Osteoblast (primary cell): ENCODE measurements around the gene CACTIN. TPM values are rescaled to one million over a fixed set of nuclear protein-coding genes. Genes with fewer than 3 reads are reported as not detected.

ENCODE experiments used
- DNase-seq: peaks from one replicate; pipeline ENCODE4 v3.0.0; 2011; ENCODE audit warnings: low spot score, mixed read lengths; ENCODE audit not compliant: insufficient read length; ENCODE audit errors: missing footprints
- H2AFZ ChIP-seq: 2 replicates; pipeline ENCODE4 v1.6.0; 2011; ENCODE audit warnings: mild to moderate bottlenecking, low read length
- H3K27ac ChIP-seq: 2 replicates; pipeline ENCODE4 v1.5.1; 2011; ENCODE audit warnings: mild to moderate bottlenecking, low read depth, low read length, moderate library complexity
- H3K27me3 ChIP-seq: 2 replicates; pipeline ENCODE4 v1.6.0; 2012; ENCODE audit warnings: mild to moderate bottlenecking, control low read depth, inconsistent platforms, low read length, moderate library complexity; ENCODE audit not compliant: insufficient read depth
- H3K36me3 ChIP-seq: 2 replicates; pipeline ENCODE4 v1.5.1; 2011; ENCODE audit warnings: mild to moderate bottlenecking, low read length, control low read depth, moderate library complexity; ENCODE audit not compliant: insufficient read depth
- H3K4me1 ChIP-seq: 2 replicates; pipeline ENCODE4 v1.5.1; 2011; ENCODE audit warnings: mild to moderate bottlenecking, low read length, control low read depth, moderate library complexity; ENCODE audit not compliant: insufficient read depth
- H3K4me2 ChIP-seq: 2 replicates; pipeline ENCODE4 v1.6.0; 2011; ENCODE audit warnings: mild to moderate bottlenecking, low read length; ENCODE audit not compliant: insufficient read depth
- H3K4me3 ChIP-seq: fragments of 200-600 bp; sonication (generic); 3 replicates; pipeline ENCODE4 v1.5.1; 2012; ENCODE audit warnings: mild to moderate bottlenecking, low read length, inconsistent platforms; ENCODE audit not compliant: insufficient read depth
- H3K79me2 ChIP-seq: 2 replicates; pipeline ENCODE4 v1.6.0; 2012; ENCODE audit warnings: mild to moderate bottlenecking, low read length, control low read depth, inconsistent platforms; ENCODE audit not compliant: insufficient read depth
- H3K9me3 ChIP-seq: 2 replicates; pipeline ENCODE4 v1.5.1; 2011; ENCODE audit warnings: low read depth, low read length, control low read depth
- H4K20me1 ChIP-seq: 2 replicates; pipeline ENCODE4 v1.6.0; 2012; ENCODE audit warnings: mild to moderate bottlenecking, low read length, control low read depth; ENCODE audit not compliant: insufficient read depth
- CTCF ChIP-seq: IDR thresholded peaks from 2 replicates; pipeline ENCODE4 v1.5.1; 2011; ENCODE audit warnings: mild to moderate bottlenecking, low read depth, low read length, moderate library complexity; ENCODE audit errors: extremely low read depth
- total RNA-seq: library from RNA; depleted of rRNA; stranded (reverse); fragments of >200 nt; gene quantifications from 2 replicates; pipeline ENCODE4 v1.2.3, GENCODE V29; 2012

CACTIN gene
- total RNA-seq, 1 donor = 19.9 TPM

- Histone ChIP-seq H3K27me3 (no peaks in the 10 kb centered on the region), H3K9me3 (no peaks in the 10 kb centered on the region), H2AFZ (no peak overlapping the region), H3K79me2 (peaks cover 49% of the 10 kb centered on the region), H3K4me3 (no peak overlapping the region), H4K20me1 (peaks cover 9% of the 10 kb centered on the region), H3K36me3 (no peaks in the 10 kb centered on the region), H3K27ac (no peak overlapping the region), H3K4me2 (no peak overlapping the region), H3K4me1 (peaks cover 15% of the 10 kb centered on the region)
- no peak for TF ChIP-seq CTCF
- DNase-seq = no peak
Measured at GRCh38 chr19:3672993-3673392, 46.4 kb upstream of the CACTIN start.

- peaks cover 11% of the 10 kb centered on the region for H4K20me1 ChIP-seq
- TF ChIP-seq CTCF = no peak
- no peaks in the 10 kb centered on the region for H3K36me3 ChIP-seq
- peaks cover 15% of the 10 kb centered on the region for H3K4me1 ChIP-seq
- no peak for DNase-seq
- H3K4me3 ChIP-seq = no peak overlapping the region
- H3K4me2 ChIP-seq = no peak overlapping the region
- H3K79me2 ChIP-seq = peaks cover 46% of the 10 kb centered on the region
- H3K9me3 ChIP-seq = no peaks in the 10 kb centered on the region
- H2AFZ ChIP-seq = no peak overlapping the region
- no peak overlapping the region for H3K27ac ChIP-seq
- no peaks in the 10 kb centered on the region for H3K27me3 ChIP-seq
Measured at GRCh38 chr19:3672575-3672948, 46.0 kb upstream of the CACTIN start.

GRCh38 chr19:3671680-3672574, 45.3 kb upstream of the CACTIN start:
- Histone ChIP-seq H3K4me2 (no peak overlapping the region), H2AFZ (no peak overlapping the region), H3K4me1 (peaks cover 15% of the 10 kb centered on the region), H3K9me3 (no peaks in the 10 kb centered on the region), H3K27ac (peak overlapping the region; percentile 74), H3K4me3 (no peak overlapping the region), H3K36me3 (no peaks in the 10 kb centered on the region), H4K20me1 (peaks cover 12% of the 10 kb centered on the region), H3K27me3 (no peaks in the 10 kb centered on the region), H3K79me2 (peaks cover 46% of the 10 kb centered on the region)
- DNase-seq = peak; percentile 90
- no peak for TF ChIP-seq CTCF
